ENCODE results near the gene SMIM45.

The SMIM45 gene

DNA sequence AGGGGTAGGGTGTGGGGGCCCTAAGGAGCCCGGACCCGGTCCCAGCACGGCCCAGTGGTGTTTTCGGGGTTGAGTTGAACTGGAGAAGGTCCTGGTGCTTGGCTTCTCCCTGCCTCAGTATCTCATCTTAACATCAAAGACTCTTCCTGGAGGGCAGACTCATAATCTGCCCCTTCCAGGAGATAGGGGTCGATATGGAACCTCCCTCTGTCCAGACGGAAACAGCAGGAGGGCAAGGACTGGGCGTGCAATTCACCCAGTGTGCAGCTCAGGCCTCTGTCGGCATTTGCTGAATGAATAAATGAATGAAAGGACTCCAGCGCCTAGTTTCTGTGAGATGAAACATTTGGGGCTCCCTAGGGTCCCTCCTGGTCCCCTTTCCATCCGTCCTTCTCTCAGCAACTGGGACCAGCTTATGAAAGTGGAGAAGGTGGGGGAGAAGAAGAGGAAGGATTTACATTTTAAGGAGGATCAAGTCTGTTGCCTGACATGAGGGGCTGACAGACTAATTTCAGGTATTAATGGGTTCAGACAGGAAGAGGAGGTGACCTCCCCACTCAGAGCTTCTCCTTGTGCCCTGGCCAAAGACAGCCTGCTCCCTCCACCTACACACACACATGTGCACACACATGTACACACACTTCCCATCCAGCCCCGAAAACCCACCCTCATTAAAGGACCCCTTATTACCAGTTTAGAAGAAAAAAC, 36.0 kb upstream of the SMIM45 start:
- no peak for FAIRE-seq

DNA sequence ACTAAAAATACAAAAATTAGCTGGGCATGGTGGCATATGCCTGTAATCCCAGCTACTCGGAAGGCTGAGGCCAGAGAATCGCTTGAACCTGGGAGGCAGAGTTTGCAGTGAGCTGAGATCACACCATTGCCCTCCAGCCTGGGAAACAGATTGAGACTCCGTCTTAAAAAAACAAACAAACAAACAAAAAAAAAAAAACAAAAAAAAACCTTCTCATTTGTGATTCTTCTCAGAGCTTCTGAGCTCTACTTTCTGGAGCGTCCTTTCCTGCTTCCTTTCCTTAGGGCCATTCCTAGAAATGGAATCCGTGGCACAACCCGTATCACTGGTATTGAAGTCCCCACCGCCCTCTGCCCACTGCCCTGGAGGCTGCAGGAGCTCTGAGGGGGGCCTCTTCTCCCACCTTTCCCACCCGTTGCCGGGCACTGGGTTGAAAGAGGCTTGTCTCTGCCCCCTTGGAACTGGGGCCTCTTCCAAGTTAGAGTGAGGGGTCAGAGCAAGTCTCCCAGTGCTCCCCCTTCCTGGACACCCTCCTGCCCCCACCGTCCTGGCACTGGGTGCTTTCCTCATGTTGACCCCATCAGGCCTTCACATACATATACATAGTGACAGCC, 35.1 kb upstream of the SMIM45 start:
- FAIRE-seq = no peak

DNA sequence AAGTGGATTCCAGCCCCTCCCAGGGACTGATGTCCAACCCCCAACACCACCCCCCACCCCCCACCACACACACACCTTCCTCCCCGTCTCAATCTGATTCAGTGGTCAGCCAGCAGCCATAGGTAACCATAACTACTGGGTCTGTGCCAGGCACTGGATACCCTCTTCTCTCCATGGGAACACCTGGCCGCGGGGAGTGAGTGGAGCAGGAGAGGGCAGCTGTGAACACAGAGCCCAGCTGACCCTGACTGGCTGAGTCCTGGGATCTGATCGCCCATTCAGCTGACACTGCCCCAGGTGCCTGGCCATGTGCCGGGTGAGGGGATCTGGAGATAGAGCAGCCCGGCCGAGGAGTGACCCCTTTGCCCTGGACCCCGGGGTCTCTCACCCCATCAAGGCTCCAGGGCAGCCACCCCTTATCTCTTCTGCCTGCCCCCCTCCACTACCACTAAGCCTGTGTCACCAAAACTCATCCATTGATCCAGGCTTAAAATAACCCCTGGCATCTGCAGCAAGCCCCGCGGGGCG, 34.5 kb upstream of the SMIM45 start:
- FAIRE-seq = no peak

DNA sequence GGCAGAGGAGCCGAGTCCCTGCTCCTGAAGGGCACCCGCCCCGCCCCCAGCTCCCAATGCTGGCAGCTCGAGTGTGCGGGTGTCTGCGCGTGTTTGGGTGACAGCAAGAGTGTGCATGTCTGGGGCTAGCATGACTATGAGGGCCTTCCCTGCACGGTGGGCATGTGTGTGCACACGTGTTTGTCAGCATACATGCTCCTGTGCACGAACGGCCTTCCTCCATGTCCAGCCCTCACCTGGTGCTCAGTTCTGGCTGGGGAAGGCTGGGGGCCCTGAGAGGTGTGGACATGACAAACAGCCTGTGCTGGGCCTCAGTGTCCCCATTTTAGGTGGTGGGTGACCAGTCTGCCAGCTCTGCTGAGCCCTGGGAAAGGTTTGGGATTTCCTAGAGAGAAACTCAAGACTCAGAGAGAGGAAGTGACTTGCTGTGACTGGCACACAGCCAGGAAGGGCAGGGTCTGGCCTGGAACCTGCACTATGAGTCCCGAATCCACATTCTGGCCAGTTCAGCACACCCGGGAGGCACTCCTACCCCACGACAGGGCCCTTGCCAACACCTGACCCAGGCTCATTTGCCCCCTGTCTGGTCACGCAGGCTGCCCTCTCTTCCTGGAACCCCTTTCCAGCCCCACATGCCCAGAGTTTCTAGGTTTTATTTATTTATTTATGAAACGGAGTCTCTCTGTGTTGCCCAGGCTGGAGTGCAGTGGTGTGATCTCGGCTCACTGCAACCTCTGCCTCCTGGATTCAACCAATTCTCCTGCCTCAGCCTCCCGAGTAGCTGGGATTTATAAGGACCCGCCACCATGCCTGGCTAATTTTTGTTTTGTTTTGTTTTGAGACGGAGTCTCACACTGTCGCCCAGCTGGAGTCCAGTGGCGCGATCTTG, 33.8 kb upstream of the SMIM45 start:
- no peak for FAIRE-seq

DNA sequence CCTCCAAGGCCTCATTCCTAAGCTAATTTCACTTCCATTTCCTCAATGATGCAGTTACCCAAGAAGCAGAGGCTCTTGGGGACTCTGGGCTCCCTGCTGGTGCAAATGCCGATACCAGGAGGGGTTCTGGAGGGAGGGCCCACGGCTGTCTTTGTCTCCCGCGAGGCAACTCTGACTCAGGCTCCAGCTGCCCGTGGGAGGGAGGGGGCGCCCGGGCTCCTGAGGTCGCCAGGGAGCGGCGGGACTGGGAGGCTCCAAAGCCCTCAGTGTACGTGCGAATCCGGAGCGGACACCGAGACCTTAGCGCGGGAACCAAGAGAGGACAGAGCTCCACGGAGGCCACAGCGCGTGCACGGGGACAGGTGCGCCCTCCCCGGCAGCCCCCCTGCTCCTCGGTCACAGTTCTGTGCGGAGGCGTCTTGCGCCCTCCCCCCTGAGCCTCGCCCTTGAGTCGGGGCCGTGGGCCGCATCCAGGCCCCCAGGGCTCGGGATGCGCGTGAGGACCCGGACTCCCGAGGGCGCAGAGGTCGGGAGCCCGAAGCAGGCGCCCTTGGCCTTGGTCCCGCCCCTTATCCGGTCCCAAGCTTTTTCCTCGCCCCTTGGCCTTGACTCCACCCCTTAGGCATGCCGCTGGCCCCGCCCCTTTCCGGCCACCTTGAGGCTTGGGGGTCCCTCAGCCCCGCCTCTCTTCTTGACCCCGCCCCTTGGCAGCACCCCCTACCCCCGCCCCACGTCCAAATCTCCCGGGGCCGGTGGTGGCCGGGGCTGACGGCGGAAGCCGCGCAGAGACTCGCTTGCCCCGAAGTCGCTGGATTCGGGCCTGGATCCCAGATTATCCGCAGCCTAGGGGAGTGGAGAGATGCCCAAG, 32.4 kb upstream of the SMIM45 start:
- FAIRE-seq = no peak

DNA sequence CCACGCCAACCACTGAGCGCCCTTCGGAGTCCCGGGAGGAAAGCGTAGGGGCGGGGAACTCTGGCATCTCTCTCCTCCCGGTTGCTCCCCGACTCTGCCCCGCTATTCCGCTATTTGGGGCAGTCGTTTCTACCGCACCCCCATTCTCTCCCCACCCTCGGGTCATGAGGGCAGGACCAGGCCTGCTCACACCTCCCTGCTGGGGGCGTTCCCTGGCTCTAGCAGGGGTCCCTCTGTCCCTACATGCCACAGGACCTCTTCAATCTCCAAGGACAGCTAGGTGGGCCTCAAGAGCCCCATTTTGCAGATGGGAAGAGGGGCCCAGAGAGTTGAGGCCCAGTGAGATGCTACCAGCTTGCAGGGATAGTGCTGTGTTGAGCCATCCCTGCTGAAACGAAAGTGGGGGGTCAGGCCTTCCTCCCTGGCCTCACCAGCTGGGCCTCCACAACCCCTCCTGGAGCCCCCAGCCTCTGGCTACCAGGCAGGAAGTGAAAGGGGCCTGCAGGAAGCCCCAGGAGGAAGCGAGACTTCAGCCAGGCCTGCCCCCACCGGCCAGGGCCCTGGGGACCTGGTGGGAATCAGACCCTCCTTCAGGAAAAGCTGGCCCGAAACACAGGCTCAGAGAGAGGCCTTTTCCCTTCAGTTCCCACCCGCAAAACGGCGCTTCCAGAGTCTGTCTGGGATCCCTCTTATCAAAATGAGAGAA, 31.5 kb upstream of the SMIM45 start:
- FAIRE-seq = no peak

DNA sequence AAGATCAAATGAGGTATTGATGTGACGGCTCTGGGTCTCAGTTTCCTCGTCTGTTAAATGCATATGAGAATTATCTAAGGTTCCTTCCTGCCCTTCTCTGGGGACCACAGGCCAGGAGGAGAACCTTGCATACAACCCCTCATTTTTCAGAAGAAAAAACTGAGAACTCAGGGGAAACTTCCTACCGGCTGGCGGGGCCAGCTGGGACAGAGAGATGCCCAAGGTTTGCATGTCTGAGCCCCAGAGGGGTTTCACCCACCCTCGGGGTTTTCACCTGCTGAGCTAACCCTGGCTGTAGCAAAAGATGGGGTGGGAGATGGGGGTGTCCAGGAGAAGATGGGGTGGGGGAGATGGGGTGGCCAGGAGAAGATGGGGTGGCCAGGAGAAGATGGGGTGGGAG, 29.6 kb upstream of the SMIM45 start:
- no peak for FAIRE-seq

DNA sequence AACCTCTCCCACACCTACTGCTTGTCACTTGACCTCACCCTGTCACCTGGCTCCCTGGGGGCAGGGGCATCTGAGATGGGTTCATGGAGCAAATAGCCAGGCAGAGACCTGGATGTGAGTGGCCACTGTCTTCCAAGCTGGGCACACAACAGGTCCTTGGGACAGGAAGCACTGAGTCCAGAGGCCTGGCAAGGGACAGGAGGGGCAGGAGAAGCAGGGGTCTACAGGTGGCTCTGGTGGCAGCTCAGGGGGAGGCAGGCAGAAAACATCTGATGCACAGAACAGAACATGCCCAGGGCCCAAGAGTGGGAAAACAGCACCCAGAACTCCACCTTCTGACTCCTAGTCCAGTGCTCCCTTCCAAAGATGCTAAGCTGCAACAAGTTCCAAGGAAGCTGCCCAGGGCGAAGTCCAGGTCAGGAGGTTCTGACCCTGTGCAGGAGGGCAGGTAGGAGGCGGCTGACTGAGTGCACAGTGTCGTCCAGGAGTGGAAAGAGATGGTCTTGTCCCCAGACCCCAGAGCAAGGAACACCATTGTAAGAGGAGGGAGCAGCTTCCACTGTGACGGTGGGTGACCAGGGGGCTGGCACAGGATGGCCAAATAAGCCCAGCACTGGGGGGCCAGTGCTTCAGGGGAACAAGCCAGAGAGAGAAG, 28.9 kb upstream of the SMIM45 start:
- no peak for FAIRE-seq

DNA sequence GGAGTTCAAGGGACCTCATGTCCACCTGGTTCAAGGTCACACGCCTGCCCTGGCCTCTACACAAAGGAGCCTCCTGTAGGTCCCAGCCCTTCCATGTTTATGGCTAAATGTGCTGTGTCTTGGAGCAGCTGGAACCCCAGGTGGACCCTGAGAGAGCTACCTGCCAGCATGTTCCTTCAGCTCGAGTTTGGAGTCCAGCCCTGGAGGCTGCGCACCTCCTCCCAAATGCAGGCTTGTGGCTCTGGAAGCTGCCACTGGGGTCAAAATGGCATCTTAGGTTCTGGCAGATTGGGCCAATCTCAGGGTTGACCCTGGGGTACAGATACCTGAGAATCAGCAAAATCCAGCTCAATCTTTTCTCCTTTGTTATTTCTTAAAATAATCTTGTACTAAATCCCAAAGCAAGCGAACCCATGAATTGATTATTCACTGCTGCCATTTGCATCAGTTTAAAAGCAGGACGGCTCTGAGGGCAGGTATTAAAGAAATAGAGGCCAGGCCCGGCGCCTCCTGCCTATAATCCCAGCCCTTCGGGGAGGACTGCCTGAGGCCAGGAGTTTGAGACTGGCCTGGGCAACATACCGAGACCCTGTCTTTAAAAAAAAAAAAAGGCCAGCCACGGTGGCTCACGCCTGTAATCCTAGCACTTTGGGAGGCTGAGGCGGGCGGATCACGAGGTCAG, 28.2 kb upstream of the SMIM45 start:
- FAIRE-seq = no peak

DNA sequence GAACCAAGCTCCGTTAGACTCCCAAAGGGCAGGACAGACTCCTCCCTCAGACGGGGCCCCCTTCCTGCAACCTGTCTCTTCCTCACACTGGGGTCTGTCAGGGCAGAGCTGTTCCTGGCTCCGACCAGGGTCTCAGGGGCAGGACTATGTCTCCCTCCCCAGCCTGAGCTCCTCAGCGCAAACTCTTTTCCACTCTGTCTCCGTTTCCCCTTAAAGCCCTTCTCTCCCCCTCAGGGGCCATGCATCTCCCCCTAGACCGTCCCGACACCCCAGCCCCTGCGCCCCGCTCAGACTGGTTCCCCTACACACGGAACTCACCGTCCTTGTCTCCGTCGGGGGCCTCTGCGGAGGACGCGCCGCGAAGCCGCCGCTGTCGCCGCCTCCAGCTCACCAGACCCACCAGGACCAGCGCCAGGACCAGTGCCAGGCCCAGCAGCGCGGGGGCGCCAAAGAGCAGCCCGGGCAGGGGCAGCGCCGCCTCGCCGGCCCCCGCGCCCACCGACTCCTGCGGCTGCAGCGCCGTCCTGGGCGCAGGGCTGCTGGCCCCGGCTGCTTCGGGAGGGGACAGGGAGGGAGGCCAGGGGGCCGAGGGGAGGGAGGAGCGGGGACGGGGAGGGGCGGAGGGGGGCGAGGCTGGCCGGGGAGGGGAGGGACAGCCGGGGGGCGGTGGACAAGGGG, 26.0 kb upstream of the SMIM45 start:
- no peak for FAIRE-seq

DNA sequence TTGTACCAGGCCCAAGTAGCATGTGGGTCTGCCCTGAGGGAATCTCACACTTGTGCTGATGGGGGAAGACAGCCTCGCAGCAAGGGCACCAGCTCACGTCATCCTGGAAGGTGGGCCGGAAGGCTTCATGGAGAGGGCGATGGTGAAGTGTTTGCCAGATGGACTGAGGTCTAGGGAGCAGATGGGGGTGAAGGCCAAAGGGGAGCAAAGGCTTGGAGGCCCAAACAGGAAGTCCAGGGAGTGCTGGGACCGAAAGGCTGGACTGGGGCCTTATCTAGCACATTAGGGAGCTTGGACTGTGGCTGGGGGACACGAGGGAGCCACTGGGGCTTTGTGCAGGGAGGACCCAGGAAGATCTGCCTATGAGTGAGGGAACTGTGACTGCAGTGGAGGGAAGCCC, 24.1 kb upstream of the SMIM45 start:
- FAIRE-seq = no peak

DNA sequence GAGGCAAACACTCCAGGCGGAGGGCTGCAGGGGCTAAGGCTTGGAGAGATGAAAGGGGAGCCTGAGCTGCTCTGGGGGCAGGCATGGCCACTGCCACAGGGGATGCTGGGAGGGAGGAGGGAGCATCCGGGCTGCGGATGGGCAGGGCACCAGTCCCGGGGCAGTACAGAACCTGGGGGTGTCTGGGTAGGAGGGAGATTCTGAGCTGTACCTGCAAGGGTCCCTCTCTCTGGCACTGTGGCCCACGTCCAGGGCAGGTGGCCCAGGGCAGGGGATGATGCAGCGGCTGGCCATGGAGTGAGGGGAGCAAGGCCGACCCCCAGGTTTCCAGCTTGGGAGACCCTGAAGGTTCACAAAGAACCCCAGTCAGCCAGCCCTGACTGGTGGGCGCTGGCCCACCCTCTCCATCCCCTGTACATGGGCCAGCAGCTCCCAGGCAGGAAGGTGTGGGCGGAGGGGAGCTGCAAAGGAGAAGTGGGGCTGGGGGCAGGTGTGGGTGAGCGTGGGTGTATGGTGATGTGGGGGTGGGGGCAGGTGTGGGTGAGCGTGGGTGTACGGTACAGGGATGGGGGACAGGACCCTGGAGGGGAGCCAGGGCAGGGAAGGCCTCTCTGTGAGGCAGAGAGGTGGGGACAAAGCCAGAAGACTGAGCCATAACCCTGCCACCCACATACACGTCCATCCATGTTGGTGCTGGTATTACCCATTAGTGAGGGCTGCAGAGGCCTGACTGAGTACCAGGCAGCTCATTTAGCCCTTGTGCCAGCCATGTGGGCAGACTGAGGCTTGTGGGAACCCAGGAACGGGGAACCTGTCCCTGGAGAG, 23.1 kb upstream of the SMIM45 start:
- no peak for FAIRE-seq

DNA sequence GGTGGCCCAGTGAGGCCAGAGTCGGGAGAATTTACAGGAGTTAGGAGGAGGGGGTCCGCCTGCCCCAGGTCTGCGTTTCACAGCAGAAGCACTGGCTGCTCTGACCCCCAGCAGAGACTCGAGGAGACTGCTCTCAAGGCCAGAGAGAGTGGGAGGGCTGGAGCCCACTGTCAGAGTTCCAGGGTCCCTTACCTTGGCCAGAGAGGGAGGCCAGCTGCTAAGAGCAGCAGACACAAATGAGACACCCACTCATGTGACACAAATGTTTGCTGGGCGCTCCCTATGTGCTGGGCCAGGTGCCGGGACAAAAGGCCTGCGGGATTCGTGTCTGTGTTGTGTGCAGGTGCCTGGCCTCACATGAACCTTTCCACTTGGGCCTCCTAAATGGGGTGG, 22.5 kb upstream of the SMIM45 start:
- FAIRE-seq = no peak

DNA sequence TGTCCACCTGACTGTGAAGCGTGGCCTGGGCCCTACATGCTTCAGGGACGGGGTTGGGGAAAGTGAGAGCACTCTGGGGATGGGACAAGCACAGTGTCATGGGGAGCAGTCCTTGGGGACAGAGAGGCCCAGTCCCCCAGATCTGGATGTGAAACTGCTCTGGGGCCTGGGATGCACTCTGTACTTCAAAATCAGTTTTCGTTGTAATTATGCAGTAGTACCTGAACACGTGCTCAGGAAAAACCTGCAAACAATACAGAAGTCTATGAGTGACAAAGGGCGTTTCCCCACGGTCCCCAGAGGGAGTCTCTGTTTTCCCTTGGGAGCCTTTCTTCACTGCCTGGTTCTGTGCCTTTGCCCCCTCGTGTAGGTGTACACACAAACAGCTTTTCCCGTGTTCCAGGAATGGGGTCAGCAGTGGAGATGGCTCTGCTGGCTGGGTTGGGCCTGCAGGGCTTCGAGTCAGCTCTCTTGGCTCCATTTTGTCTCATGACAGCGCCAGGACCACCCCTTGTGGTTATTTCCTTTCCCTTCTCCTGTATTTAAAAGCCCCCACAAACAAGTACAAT, 20.2 kb upstream of the SMIM45 start:
- no peak for FAIRE-seq

DNA sequence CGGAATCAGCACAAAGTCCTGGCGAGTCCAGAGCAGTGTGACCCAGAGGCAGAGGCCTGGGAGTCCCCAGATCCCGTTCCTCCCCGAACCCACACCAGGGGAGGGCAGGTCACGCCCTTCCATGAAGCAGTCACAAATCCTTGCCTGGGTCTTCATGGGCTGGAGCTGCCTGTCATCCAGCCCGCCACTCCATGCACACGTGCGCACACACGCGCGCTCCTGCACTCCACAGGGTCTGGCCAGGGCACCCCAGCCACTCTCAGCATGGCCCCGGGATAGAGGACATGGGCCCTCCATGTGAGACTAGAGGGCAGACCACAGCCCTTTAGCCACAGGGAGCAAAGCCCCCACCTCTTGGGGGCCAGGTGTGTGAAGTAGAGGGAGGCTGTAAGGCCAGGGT, 19.6 kb upstream of the SMIM45 start:
- no peak for FAIRE-seq

DNA sequence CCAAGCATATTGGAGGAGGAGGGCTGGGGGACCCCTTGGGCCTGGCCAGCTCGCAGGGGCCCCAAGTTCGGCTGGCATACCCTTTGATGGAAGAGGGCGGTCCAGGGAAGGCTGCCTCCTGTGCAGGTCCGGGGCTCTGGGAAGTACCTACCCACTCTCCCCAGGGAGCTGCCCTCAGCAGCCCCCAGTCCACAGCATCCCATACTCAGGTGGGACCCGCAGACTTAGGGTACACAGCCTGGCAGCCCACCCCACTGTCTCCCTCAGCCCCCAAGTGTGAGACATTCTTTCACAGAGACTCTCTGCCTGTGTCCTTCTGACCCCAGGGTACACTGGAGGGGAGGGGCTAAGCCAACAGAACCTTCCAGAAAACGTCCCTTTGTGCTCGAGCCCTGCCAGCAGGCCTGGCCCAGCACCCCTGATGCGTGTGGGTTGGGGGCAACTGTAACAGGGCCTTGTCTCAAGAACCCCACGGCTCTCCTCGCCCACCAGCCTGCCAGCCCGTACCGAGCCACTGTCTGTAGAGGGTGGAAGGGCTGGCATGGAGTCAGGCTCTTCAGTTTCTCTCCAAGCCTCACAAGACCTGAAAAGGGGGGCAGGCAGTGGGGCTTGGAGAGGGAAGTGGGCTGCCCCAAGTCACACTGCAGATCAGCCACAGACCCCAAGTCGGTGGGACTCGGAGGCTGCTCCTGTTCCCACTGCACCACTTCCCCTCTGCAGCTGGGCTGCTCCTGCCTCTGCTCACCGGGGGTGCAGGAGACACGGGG, 18.4 kb upstream of the SMIM45 start:
- FAIRE-seq = no peak

DNA sequence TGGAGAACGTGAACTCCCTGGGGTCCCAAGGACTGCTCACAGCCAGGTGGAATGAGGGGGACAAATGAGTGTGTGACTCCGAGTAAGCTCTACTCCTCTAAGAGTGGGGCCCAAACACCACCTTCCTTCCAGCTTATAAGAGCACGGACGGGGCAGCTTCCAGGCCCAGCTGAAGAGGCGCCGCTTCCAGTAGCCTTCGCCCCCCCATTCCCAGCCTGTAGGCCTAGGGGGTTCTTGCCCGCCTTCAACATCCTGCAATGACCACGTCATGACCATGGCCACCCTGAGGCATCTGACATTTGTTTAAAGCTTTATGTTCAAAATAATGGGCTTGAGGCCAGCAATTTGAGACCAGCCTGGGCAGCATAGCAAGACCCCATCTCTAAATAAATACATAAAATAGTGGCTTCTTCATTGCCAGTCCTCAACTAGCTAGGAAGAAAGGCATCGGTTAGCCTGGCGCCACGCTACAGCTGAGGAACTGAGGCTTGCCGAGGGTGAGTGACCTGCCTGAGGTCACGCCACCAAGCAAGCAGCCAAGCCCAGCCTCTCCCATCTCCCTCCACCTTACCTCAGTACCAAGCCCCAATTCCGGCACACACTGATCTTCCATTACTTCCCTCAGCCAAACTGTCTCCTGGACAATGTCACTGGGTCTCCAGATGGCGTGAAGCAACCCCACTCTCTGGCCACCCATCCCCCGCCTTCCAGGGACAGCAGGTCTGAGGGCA, 17.5 kb upstream of the SMIM45 start:
- no peak for FAIRE-seq

DNA sequence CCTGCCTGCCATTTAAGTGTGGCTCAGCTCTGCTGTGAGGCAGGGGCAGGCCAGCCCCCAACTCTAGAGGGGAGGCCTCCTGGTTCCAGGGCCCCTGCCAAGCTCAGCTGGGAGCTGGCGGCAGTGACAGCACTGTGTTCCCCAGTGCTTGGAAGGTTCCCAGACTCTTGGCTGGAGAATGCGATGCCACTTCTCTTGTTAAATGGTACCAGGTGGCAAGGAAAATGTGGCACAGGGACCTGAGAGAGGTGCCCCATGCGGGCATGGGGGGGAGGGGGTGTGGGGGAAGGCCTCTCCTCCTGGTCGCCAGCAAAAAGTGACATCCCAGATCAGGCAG, 17.0 kb upstream of the SMIM45 start:
- no peak for FAIRE-seq
